Measurements from ENCODE around the gene ACBD6. TPM values are rescaled to one million over a fixed set of nuclear protein-coding genes. Genes with fewer than 3 reads are reported as not detected.
"Not testable (repeated sequence)": the region's sequence is repeated elsewhere in the genome, so short reads cannot be mapped to it uniquely, and the experiment has no call there.

The ACBD6 gene
- total RNA-seq, 1 experiment from 2014 or later = 48.5 TPM

DNA sequence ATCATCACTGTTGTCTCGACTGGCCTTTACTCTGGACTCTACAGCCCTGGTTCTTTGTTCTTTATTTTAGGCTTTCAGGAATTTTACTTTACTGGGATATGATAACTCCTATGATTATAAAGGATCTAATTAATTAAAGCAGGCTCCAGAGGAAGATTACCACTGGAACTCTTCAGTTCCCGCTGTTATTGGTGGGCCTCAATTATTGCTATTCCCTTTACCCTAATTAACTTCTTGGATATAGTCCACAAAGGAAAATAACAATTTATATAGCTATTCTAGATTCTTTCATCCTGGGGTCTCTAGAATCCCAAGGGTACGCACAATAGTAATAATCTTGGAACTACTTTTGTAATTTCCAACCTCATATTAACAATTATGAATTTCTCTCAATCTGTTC, 47.9 kb upstream of the ACBD6 start:
- ATAC-seq (no peak), DNase-seq (ENCODE audit: low read depth, low spot score) (no peak)
- ChIA-PET POLR2A (interaction anchor here (0.6 to 0.7 kb wide), 2 partner anchors 326 to 335 kb away, joined by 3 to 6 read pairs; no protein-coding TSS in a partner anchor), CTCF (no interaction called here)
- Histone ChIP-seq H3K4me1 (ENCODE audit: control insufficient read depth, insufficient read depth, low read length) (no peaks in the 10 kb centered on the region), H3K4me3 (ENCODE audit: low read depth in 2 of 2, low read length in 2 of 2) (no peak overlapping the region), H3K27ac (ENCODE audit: low read length) (no peak overlapping the region), H3K27me3 (ENCODE audit: control insufficient read depth, insufficient read depth, low read length) (no peaks in the 10 kb centered on the region), H3K36me3 (ENCODE audit: control insufficient read depth, insufficient read depth, low read length) (no peaks in the 10 kb centered on the region), H3K9me3 (ENCODE audit: control insufficient read depth, insufficient read depth, low read depth, low read length) (no peaks in the 10 kb centered on the region)
- no peak for TF ChIP-seq POLR2AphosphoS5 (IDR thresholded peaks at IDR 0.05; ENCODE audit: low read depth, low read length)
- in situ Hi-C loops (cut with HindIII; ENCODE audit: low pct_unique_long_range_greater_than_20kb, low sequenced_read_pairs) (no loop called here), intact Hi-C loops (cut with micrococcal nuclease; ENCODE audit: unreplicated experiment) (no loop called here)
- BruUV-seq (replicated peaks) = no TSS peak

DNA sequence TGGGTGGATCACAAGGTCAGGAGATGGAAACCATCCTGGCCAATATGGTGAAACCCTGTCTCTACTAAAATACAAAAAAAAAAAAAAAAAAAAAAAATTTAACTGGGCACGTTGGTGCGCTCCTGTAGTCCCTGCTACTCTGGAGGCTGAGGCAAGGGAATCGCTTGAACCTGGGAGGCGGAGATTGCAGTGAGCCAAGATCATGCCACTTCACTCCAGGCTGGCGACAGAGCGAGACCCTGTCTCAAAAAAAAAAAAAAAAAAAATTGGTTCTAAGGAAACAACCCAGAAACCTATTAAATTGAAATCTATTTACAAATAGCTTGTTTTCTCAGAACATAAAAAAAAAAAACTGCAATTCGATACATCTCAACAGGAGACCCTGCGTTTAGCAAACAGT, 47.4 kb upstream of the ACBD6 start:
- ChIA-PET POLR2A (interaction anchor here (0.6 to 0.7 kb wide), 2 partner anchors 327 to 336 kb away, joined by 3 to 6 read pairs; no protein-coding TSS in a partner anchor), CTCF (interaction anchor here (0.7 kb wide), 1 partner anchor 303 kb away, joined by 5 read pairs; no protein-coding TSS in a partner anchor)
- BruUV-seq (replicated peaks); intact Hi-C loops (cut with micrococcal nuclease; ENCODE audit: unreplicated experiment); H3K27ac ChIP-seq (ENCODE audit: low read length); H3K9me3 ChIP-seq (ENCODE audit: control insufficient read depth, insufficient read depth, low read depth, low read length); in situ Hi-C loops (cut with HindIII; ENCODE audit: low pct_unique_long_range_greater_than_20kb, low sequenced_read_pairs); DNase-seq (ENCODE audit: low read depth, low spot score); H3K4me3 ChIP-seq (ENCODE audit: low read depth in 2 of 2, low read length in 2 of 2); H3K27me3 ChIP-seq (ENCODE audit: control insufficient read depth, insufficient read depth, low read length); H3K36me3 ChIP-seq (ENCODE audit: control insufficient read depth, insufficient read depth, low read length); ATAC-seq; H3K4me1 ChIP-seq (ENCODE audit: control insufficient read depth, insufficient read depth, low read length): not testable (repeated sequence)

DNA sequence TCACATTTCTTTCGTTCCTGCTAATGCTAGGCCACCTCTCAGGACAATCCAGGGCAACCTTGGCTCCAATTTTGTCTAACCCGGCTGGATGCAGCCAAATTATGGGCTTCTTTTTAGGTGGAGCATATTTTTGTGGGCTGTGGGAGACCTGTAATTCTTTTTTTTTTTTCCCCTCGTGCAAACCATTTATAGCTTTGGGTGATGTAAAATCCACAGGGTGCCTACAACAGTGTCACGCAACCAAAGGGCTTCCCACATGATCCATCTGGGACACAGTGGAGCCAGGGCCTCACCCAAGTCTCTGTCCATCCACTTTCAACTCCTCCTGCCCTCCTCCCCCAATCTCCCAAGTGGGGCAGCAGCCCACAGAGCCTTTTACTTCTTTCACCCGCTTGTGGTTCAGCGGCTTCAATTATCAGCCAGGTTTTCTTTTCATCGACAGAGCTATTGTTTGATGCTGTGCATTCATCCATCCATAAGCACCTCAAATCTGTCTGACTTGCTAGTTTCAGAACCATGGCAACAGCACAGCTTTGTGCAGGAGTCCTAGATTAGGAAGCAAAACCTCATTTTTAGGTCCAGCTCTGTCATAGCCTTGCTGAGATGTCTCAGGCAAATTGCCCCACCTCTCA, 46.4 kb upstream of the ACBD6 start:
- Histone ChIP-seq H3K4me1 (ENCODE audit: control insufficient read depth, insufficient read depth, low read length) (no peaks in the 10 kb centered on the region), H3K4me3 (ENCODE audit: low read depth in 2 of 2, low read length in 2 of 2) (no peak overlapping the region), H3K27me3 (ENCODE audit: control insufficient read depth, insufficient read depth, low read length) (no peaks in the 10 kb centered on the region), H3K36me3 (ENCODE audit: control insufficient read depth, insufficient read depth, low read length) (no peaks in the 10 kb centered on the region), H3K9me3 (ENCODE audit: control insufficient read depth, insufficient read depth, low read depth, low read length) (no peaks in the 10 kb centered on the region), H3K27ac (ENCODE audit: low read length) (no peak overlapping the region)
- ChIA-PET POLR2A (interaction anchor here (0.6 kb wide), 1 partner anchor 83 kb away, joined by 6 read pairs; no protein-coding TSS in a partner anchor), CTCF (interaction anchor here (0.6 to 0.7 kb wide), 2 partner anchors 33 to 302 kb away, joined by 5 to 10 read pairs; no protein-coding TSS in a partner anchor)
- in situ Hi-C loops (cut with HindIII; ENCODE audit: low pct_unique_long_range_greater_than_20kb, low sequenced_read_pairs) = no loop called here
- BruUV-seq (replicated peaks) = no TSS peak
- DNase-seq (ENCODE audit: low read depth, low spot score) (no peak), ATAC-seq (no peak)
- intact Hi-C loops (cut with micrococcal nuclease; ENCODE audit: unreplicated experiment) = no loop called here
- TF ChIP-seq TCF7L2 (IDR thresholded peaks at IDR 0.05; ENCODE audit: low read depth, low read length) (no peak), POLR2AphosphoS5 (IDR thresholded peaks at IDR 0.05; ENCODE audit: low read depth, low read length) (no peak), SIN3A (IDR thresholded peaks at IDR 0.05; ENCODE audit: borderline replicate concordance, insufficient read depth, low read depth, low read length) (no peak)
- TF ChIP-seq, protein P1, sequence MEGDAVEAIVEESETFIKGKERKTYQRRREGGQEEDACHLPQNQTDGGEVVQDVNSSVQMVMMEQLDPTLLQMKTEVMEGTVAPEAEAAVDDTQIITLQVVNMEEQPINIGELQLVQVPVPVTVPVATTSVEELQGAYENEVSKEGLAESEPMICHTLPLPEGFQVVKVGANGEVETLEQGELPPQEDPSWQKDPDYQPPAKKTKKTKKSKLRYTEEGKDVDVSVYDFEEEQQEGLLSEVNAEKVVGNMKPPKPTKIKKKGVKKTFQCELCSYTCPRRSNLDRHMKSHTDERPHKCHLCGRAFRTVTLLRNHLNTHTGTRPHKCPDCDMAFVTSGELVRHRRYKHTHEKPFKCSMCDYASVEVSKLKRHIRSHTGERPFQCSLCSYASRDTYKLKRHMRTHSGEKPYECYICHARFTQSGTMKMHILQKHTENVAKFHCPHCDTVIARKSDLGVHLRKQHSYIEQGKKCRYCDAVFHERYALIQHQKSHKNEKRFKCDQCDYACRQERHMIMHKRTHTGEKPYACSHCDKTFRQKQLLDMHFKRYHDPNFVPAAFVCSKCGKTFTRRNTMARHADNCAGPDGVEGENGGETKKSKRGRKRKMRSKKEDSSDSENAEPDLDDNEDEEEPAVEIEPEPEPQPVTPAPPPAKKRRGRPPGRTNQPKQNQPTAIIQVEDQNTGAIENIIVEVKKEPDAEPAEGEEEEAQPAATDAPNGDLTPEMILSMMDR (IDR thresholded peaks at IDR 0.05) = no peak
- TF ChIP-seq, protein P2, sequence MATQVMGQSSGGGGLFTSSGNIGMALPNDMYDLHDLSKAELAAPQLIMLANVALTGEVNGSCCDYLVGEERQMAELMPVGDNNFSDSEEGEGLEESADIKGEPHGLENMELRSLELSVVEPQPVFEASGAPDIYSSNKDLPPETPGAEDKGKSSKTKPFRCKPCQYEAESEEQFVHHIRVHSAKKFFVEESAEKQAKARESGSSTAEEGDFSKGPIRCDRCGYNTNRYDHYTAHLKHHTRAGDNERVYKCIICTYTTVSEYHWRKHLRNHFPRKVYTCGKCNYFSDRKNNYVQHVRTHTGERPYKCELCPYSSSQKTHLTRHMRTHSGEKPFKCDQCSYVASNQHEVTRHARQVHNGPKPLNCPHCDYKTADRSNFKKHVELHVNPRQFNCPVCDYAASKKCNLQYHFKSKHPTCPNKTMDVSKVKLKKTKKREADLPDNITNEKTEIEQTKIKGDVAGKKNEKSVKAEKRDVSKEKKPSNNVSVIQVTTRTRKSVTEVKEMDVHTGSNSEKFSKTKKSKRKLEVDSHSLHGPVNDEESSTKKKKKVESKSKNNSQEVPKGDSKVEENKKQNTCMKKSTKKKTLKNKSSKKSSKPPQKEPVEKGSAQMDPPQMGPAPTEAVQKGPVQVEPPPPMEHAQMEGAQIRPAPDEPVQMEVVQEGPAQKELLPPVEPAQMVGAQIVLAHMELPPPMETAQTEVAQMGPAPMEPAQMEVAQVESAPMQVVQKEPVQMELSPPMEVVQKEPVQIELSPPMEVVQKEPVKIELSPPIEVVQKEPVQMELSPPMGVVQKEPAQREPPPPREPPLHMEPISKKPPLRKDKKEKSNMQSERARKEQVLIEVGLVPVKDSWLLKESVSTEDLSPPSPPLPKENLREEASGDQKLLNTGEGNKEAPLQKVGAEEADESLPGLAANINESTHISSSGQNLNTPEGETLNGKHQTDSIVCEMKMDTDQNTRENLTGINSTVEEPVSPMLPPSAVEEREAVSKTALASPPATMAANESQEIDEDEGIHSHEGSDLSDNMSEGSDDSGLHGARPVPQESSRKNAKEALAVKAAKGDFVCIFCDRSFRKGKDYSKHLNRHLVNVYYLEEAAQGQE (IDR thresholded peaks at IDR 0.05; ENCODE audit: insufficient read depth in 1 of 2, low read depth in 2 of 2, low read length in 1 of 2) = no peak

All from Panc1 (cell line).